Calu3 (cell line): ENCODE measurements around the gene SLF2. TPM values are rescaled to one million over a fixed set of nuclear protein-coding genes. Genes with fewer than 3 reads are reported as not detected.

Experiments
- BruUV-seq: library from RNA; stranded (reverse); fragments of 400-500 nt; replicated peaks from 2 replicates; lab custom pipeline; 2021; lab: Mats Ljungman, UMichigan
- CTCF ChIA-PET: fragments of 300-600 bp; sonication (Branson Sonifier 250); formaldehyde crosslinking; loops from one replicate; lab custom pipeline; 2022; ENCODE audit warnings: antibody characterized with exemption; lab: Charles Lee
- DNase-seq: peaks from one replicate; pipeline ENCODE4 v3.0.0; 2022
- H3K27ac Mint-ChIP-seq: one replicate; pipeline ENCODE4 v1.8.0; 2022; ENCODE audit warnings: mixed read lengths; ENCODE audit not compliant: unreplicated experiment
- H3K27me3 Mint-ChIP-seq: one replicate; pipeline ENCODE4 v1.8.0; 2022; ENCODE audit warnings: mixed read lengths; ENCODE audit not compliant: unreplicated experiment
- H3K36me3 Mint-ChIP-seq: one replicate; pipeline ENCODE4 v1.8.0; 2022; ENCODE audit warnings: mild to moderate bottlenecking, moderate library complexity, mixed read lengths; ENCODE audit not compliant: insufficient read depth, unreplicated experiment
- H3K4me1 Mint-ChIP-seq: one replicate; pipeline ENCODE4 v1.8.0; 2022; ENCODE audit warnings: mild to moderate bottlenecking, low read depth, mixed read lengths; ENCODE audit not compliant: unreplicated experiment
- H3K4me3 Mint-ChIP-seq: one replicate; pipeline ENCODE4 v1.8.0; 2022; ENCODE audit warnings: mild to moderate bottlenecking, low read depth, moderate library complexity, mixed read lengths; ENCODE audit not compliant: unreplicated experiment
- H3K9me3 Mint-ChIP-seq: one replicate; pipeline ENCODE4 v1.8.0; 2022; ENCODE audit warnings: low read depth, mixed read lengths; ENCODE audit not compliant: unreplicated experiment
- intact Hi-C: fragments of 100-400 bp; cut with micrococcal nuclease; formaldehyde crosslinking; loops from one replicate; pipeline ENCODE4 v1.10.0; 2022; ENCODE audit not compliant: unreplicated experiment
- total RNA-seq: library from RNA; stranded (reverse); gene quantifications from 2 replicates; pipeline ENCODE4 v1.2.3, GENCODE V29; 2022
- TF ChIP-seq, protein P1 (sequence below): fragments of 200-600 bp; IDR thresholded peaks from one replicate; pipeline ENCODE4 v1.8.0; 2022; ENCODE audit warnings: antibody characterized with exemption; ENCODE audit not compliant: unreplicated experiment

Gene SLF2
- total RNA-seq, 1 experiment from 2014 or later = 18.3 TPM

DNA sequence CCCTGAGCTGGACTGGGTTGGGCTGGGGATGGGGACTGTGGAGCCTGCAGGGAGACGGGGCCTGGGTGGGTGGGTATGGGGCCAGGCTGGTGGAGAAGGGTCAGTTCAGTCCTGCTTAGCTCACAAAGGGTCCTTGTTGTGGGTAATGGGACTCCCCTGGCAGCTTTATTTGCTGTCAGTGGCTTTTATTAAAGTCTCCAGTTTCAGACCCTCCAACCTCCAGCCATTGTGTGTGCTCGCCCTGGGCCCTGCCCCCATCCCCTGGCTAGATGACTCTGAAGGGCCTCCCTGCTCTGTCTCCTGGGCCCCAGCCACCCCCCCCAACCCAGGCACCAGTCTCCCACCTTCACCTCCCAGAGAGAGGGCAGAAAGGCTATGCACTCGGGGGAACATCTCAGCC, 44.4 kb upstream of the SLF2 start:
- H3K27me3 Mint-ChIP-seq = peaks cover 77% of the 10 kb centered on the region
- no peaks in the 10 kb centered on the region for H3K9me3 Mint-ChIP-seq
- no peak for DNase-seq
- TF ChIP-seq, protein P1, sequence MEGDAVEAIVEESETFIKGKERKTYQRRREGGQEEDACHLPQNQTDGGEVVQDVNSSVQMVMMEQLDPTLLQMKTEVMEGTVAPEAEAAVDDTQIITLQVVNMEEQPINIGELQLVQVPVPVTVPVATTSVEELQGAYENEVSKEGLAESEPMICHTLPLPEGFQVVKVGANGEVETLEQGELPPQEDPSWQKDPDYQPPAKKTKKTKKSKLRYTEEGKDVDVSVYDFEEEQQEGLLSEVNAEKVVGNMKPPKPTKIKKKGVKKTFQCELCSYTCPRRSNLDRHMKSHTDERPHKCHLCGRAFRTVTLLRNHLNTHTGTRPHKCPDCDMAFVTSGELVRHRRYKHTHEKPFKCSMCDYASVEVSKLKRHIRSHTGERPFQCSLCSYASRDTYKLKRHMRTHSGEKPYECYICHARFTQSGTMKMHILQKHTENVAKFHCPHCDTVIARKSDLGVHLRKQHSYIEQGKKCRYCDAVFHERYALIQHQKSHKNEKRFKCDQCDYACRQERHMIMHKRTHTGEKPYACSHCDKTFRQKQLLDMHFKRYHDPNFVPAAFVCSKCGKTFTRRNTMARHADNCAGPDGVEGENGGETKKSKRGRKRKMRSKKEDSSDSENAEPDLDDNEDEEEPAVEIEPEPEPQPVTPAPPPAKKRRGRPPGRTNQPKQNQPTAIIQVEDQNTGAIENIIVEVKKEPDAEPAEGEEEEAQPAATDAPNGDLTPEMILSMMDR = no peak
- H3K36me3 Mint-ChIP-seq = no peaks in the 10 kb centered on the region
- CTCF ChIA-PET = no interaction called here
- intact Hi-C loops = no loop called here
- H3K4me3 Mint-ChIP-seq = no peak overlapping the region
- no TSS peak for BruUV-seq
- no peak overlapping the region for H3K27ac Mint-ChIP-seq
- no peaks in the 10 kb centered on the region for H3K4me1 Mint-ChIP-seq

DNA sequence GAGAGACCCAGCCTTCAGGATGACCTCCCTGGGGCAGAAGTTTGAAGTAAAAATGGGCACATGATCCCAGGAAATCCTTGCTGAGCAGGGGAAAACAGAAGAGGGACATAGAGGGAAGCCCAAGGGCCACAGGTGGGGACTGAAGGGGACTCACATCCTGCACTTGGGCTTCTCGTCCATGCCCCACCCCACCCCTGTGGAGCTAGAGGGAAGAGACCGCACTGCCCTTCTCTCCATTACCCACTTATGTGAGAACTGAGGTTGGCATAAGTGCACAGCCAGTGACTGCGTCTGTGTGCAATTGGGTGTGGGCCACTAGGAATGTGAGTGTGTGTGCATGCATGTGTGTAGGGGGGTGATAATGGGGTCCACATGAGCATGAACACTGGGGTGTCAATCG, 43.4 kb upstream of the SLF2 start:
- no TSS peak for BruUV-seq
- no peaks in the 10 kb centered on the region for H3K4me1 Mint-ChIP-seq
- CTCF ChIA-PET = interaction anchor here (0.7 kb wide), 1 partner anchor 18 kb away, joined by 3 read pairs; no protein-coding TSS in a partner anchor
- no peak for DNase-seq
- H3K4me3 Mint-ChIP-seq = no peak overlapping the region
- intact Hi-C loops = no loop called here
- TF ChIP-seq, protein P1 = no peak
- H3K9me3 Mint-ChIP-seq = no peaks in the 10 kb centered on the region
- peaks cover 72% of the 10 kb centered on the region for H3K27me3 Mint-ChIP-seq
- no peak overlapping the region for H3K27ac Mint-ChIP-seq
- H3K36me3 Mint-ChIP-seq = no peaks in the 10 kb centered on the region

DNA sequence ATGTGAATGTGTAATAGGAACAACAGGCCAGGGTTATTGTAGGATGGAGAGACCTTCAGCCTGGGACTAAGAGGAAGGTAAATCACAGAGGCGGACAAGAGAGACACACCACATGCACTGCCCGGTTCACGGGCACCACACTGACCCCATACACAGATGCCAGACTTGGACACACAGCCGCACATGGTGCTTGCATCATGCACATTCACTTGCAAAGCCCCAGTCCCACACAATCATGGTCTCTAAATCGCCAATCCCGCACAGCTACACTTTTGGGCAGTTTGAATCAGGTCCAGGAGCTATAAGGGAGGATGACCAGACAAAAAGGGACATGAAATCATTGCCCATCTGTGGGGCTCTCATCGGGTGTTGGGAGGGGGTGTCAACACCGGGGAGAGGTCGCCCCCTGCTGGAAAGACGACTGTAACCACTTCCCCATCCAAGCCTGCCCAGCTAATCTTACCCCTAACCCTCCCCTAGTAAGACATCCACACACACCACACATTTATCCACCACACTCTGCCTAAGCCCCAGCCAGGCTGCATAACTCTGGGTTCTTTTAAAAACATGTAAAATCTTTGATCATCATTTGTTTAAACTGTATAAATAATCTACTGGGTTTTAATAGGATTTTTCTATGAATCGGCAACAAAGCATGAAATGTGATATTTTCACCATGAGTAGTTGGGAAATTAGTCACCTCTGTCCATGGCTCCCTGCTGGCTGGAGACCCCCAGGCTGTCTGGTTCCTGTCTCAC, 40.5 kb upstream of the SLF2 start:
- H3K4me1 Mint-ChIP-seq = peaks cover 15% of the 10 kb centered on the region
- intact Hi-C loops = loop anchor here (10.0 kb wide), 1 partner anchor 147 kb away; no protein-coding TSS in a partner anchor
- TF ChIP-seq, protein P1 = no peak
- CTCF ChIA-PET = interaction anchor here (0.5 kb wide), 1 partner anchor 51 kb away, joined by 3 read pairs; no protein-coding TSS in a partner anchor
- no peak overlapping the region for H3K27ac Mint-ChIP-seq
- no peaks in the 10 kb centered on the region for H3K36me3 Mint-ChIP-seq
- DNase-seq = peak; percentile 66
- no peak overlapping the region for H3K4me3 Mint-ChIP-seq
- peaks cover 64% of the 10 kb centered on the region for H3K27me3 Mint-ChIP-seq
- BruUV-seq = no TSS peak
- H3K9me3 Mint-ChIP-seq = no peaks in the 10 kb centered on the region

DNA sequence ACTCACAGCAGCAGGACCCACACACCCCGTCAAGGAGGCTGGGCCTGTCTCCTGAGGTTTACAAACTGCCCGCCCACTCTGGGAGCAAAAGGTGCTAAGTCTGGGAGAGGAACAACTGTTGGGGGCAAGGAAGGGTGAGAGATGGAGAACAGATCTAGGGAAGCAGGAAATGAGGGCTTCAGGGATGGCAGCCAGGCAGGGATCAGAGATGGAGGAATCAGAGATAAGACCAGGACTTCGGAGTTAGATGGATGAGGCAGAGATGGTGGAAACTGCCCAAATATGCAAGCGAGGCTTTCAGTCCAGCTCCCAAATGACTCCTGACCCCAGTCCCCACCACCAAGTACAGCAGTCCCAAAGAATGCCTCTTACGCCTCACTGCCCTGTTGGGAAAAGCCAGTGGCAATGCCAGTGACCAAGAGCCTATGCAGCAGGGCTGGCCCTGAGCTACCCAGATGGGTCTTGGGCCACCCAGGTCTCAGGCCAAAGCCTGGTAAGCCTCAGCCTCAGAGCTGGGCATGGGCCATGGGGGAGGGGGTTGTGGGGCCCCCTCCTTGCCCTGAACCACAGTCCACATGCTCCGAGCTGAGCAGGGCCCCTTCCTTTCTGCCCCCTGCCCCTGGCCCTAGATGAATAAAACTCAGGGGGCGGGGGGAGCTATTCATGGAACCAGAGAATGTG, 39.5 kb upstream of the SLF2 start:
- CTCF ChIA-PET = no interaction called here
- H3K4me1 Mint-ChIP-seq = peaks cover 19% of the 10 kb centered on the region
- TF ChIP-seq, protein P1 = no peak
- no peaks in the 10 kb centered on the region for H3K36me3 Mint-ChIP-seq
- H3K9me3 Mint-ChIP-seq = no peaks in the 10 kb centered on the region
- intact Hi-C loops = loop anchor here (10.0 kb wide), 1 partner anchor 148 kb away; no protein-coding TSS in a partner anchor
- BruUV-seq = no TSS peak
- no peak for DNase-seq
- H3K27ac Mint-ChIP-seq = no peak overlapping the region
- no peak overlapping the region for H3K4me3 Mint-ChIP-seq
- peaks cover 68% of the 10 kb centered on the region for H3K27me3 Mint-ChIP-seq
